ENCODE measurements around the gene UBXN7. TPM values are rescaled to one million over a fixed set of nuclear protein-coding genes. Genes with fewer than 3 reads are reported as not detected.

UBXN7 gene
- total RNA-seq, 4 donors from 2014 or later, result 22.5 to 36.9 (median 28.8) TPM

GRCh38 chr3:196454935-196455334 lies 22.7 kb upstream of the UBXN7 start:
- TF ChIP-seq CTCF (IDR thresholded peaks at IDR 0.05; ENCODE audit: low read depth), result no peak

GRCh38 chr3:196444500-196444894 lies 12.3 kb upstream of the UBXN7 start:
- no peak for TF ChIP-seq CTCF (IDR thresholded peaks at IDR 0.05; ENCODE audit: low read depth)

GRCh38 chr3:196440696-196441095 lies 8.5 kb upstream of the UBXN7 start:
- no peak for TF ChIP-seq CTCF (IDR thresholded peaks at IDR 0.05; ENCODE audit: low read depth)

GRCh38 chr3:196440041-196440537 lies 7.9 kb upstream of the UBXN7 start:
- TF ChIP-seq CTCF (IDR thresholded peaks at IDR 0.05; ENCODE audit: low read depth), result no peak

GRCh38 chr3:196431181-196432136 lies 768 bp downstream of the UBXN7 start:
- no peak for TF ChIP-seq CTCF (IDR thresholded peaks at IDR 0.05; ENCODE audit: low read depth)

- TF ChIP-seq CTCF (IDR thresholded peaks at IDR 0.05; ENCODE audit: low read depth), result no peak
These were observed 4.2 kb downstream of the UBXN7 start for GRCh38 chr3:196428041-196428440.

GRCh38 chr3:196423044-196423781 lies 9.0 kb downstream of the UBXN7 start:
- TF ChIP-seq CTCF (IDR thresholded peaks at IDR 0.05; ENCODE audit: low read depth), result no peak
